ENCODE data around the gene RSRP1.
A peak's percentile ranks its signal among the peaks of the same experiment; 100 is the strongest.

The RSRP1 gene

DNA sequence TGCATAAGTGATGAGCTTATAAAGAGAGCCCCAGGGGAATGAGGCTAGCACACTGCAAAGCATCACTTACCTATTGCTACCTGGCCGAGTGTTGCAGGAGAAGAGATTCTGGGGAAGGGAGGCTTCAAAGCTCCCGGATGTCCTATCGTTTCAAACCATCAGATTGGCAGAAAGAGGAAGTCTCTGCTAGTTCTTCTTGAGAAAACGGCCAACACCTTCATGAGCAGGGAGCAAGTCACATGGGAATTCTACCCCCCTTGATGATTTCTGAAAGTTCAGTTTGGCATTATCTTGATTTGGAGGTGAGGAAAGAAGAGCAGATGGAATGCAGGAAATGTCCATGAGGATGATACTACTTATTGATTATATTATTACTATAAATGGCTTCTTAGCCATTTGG is 31.1 kb downstream of the RSRP1 start:
- no peak for DNase-seq

GRCh38 chr1:25212725-25213124 is 34.5 kb downstream of the RSRP1 start:
- DNase-seq = no peak

GRCh38 chr1:25210728-25211127 is 36.5 kb downstream of the RSRP1 start:
- DNase-seq = no peak

GRCh38 chr1:25209516-25209915 is 37.7 kb downstream of the RSRP1 start:
- peak; percentile 26 for DNase-seq

- DNase-seq = no peak
These were observed 38.6 kb downstream of the RSRP1 start for GRCh38 chr1:25208561-25209222.

- no peak for DNase-seq
These were observed 39.2 kb downstream of the RSRP1 start for GRCh38 chr1:25208092-25208491.

DNA sequence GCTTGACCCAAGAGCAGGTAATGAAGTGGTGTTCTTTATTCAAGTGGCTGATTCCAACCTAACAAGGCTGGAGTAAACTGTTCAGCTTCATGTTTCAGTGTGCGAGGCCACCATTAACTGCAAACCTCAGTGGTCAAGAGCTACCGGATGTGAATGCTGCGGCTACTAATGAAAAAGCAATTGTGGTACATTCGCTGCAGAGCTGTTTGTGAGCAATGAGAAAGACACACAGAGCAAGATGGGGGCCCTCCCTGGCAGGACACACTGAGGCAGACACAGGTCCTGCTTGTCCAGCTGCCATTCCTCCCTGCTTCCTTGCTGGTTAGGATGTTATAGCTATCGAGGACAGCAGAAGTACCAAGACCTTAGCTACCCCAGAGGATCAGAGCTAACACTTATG is 41.1 kb downstream of the RSRP1 start:
- no peak for DNase-seq

GRCh38 chr1:25205786-25206185 is 41.5 kb downstream of the RSRP1 start:
- DNase-seq = no peak

GRCh38 chr1:25204797-25205480 is 42.3 kb downstream of the RSRP1 start:
- peak; percentile 74 for DNase-seq

- no peak for DNase-seq
These were observed 46.2 kb downstream of the RSRP1 start for GRCh38 chr1:25201006-25201405.

DNA sequence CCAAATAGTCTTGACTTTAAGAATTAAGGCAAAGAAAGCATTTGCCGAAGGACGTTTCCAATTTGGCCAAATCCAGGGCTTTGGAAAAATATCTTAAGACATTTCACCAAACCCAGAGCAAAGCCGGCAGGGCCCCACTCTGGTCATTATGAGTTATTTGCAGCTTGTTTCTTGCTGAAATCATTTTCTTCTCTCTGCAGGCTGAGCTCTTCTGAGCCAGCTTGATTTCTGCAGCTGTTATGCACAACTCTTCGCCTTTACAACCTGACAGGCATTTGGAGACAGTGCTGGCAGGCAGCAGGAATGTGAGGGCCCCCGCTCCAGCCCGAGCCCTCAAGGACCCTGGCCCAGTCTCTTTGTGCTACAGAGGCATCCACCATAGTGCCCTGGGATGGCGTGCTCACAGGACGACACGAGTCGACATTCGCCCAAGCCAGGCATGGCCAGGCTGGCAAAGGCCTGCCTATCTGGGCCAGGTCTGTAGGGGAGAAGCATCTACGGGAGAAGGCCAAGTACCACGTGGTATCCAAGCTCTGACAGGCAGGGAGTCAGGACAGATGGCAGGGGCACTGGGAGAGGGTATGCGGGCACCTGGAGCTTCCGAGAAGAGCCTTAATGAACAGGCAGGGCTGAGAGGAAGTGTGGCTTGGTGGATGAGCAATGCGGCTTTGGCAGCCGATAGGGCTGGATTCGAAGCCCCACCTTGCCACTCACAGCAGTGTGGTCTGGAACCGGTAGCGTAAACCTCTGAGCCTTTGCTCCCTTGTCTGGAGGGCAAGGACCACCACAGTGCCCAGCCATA is 47.2 kb downstream of the RSRP1 start:
- DNase-seq = no peak

GRCh38 chr1:25198663-25199252 is 48.5 kb downstream of the RSRP1 start:
- DNase-seq = no peak

- peak; percentile 2 for DNase-seq
These were observed 49.1 kb downstream of the RSRP1 start for GRCh38 chr1:25197982-25198662.

GRCh38 chr1:25197235-25197975 is 49.8 kb downstream of the RSRP1 start:
- no peak for DNase-seq

- no peak for DNase-seq
These were observed 50.4 kb downstream of the RSRP1 start for GRCh38 chr1:25196830-25197229.

- DNase-seq = no peak
These were observed 51.4 kb downstream of the RSRP1 start for GRCh38 chr1:25195835-25196234.

GRCh38 chr1:25194572-25195020 is 52.7 kb downstream of the RSRP1 start:
- no peak for DNase-seq

DNA sequence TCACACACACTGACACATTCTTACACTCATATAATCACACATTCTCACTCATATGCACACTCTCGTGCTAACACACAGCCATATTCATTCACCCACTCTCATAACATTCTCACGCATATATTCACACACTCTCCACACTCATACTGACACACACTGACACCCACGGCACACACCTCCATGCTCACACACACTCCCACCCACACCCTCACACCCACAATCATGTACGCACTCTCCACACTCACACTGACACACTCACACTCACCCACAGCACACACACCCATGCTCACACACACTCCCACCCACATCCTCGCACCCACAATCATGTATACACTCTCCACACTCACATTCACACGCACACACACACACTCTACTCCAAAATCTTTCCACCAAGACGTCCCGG is 53.2 kb downstream of the RSRP1 start:
- no peak for DNase-seq

DNA sequence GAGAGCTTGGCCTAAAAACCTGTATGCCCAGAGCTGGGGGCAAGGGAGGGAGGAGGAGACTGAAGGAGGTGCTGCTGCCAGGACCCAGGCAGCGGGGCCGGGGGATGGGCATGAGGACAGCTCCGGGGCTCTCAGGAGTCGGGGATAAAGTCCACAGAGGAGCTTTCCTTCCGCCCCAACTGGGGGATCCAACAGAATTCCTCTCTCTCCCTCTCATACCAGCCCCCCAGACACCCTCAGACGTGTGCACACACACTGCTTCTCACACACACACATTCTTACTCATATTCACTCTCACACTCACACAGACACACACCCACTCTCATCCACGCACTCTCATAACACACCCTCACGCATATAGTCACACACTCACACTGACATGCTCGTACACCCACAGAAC is 54.0 kb downstream of the RSRP1 start:
- DNase-seq = no peak

Measured in suppressor macrophage treated with lipopolysaccharide for 4 hours (primary cell).